Esophagus (tissue), 2 donors: ENCODE data around the gene WNT3. TPM values are rescaled to one million over a fixed set of nuclear protein-coding genes. Genes with fewer than 3 reads are reported as not detected.
"Not testable (repeated sequence)": the region's sequence is repeated elsewhere in the genome, so short reads cannot be mapped to it uniquely, and the experiment has no call there.

Experiments used
- H3K27ac ChIP-seq, 2 donors: one replicate each; pipeline ENCODE4 v1.5.1; 2013; ENCODE audit warnings: low read depth in 2 of 2, mild to moderate bottlenecking in 2 of 2, inconsistent platforms in 1 of 2, low read length in 1 of 2, moderate library complexity in 1 of 2
- H3K27me3 ChIP-seq, 2 donors: one replicate each; pipeline ENCODE4 v1.6.1; 2013; ENCODE audit warnings: low read length in 2 of 2, control low read depth in 1 of 2, mild to moderate bottlenecking in 1 of 2; ENCODE audit not compliant: insufficient read depth in 2 of 2, control insufficient read depth in 1 of 2
- H3K36me3 ChIP-seq, 2 donors: one replicate each; pipeline ENCODE4 v1.6.1; 2013; ENCODE audit warnings: low read length in 1 of 2; ENCODE audit not compliant: control insufficient read depth in 2 of 2, insufficient read depth in 2 of 2
- H3K4me1 ChIP-seq, 2 donors: one replicate each; pipeline ENCODE4 v1.6.1; 2013; ENCODE audit warnings: low read length in 1 of 2; ENCODE audit not compliant: control insufficient read depth in 2 of 2, insufficient read depth in 2 of 2
- H3K4me3 ChIP-seq, 2 donors: one replicate each; pipeline ENCODE4 v1.5.1; 2013; ENCODE audit warnings: low read length in 2 of 2, mild to moderate bottlenecking in 2 of 2, low read depth in 1 of 2, moderate library complexity in 1 of 2
- H3K9me3 ChIP-seq, 2 donors: one replicate each; pipeline ENCODE4 v1.6.1; 2013; ENCODE audit warnings: mild to moderate bottlenecking in 2 of 2, low read depth in 1 of 2, low read length in 1 of 2, moderate library complexity in 1 of 2; ENCODE audit not compliant: control insufficient read depth in 2 of 2, insufficient read depth in 1 of 2
- WGBS, 2 donors: extraction: QIAGEN DNeasy Blood & Tissue Kit; methylation state at CpG; one replicate each; pipeline ENCODE4 v1.1.7; 2013; 5-methylcytosine and 5-hydroxymethylcytosine counted together
- polyA plus RNA-seq, 2 donors: library from polyadenylated mRNA; stranded (reverse); fragments of 200-250 nt; gene quantifications; one replicate each; pipeline ENCODE4 v1.2.3, GENCODE V29; 2013
- donor health status: healthy with polysubstance abuse.
- donor health status: Bipolar disorder and iron deficiency.

WNT3 gene
- polyA plus RNA-seq, 2 donors: 0.99 to 1.4 TPM

- Histone ChIP-seq H3K36me3 (no peaks in the 10 kb centered on the region), H3K4me1 (peaks cover 3 to 9% of the 10 kb centered on the region in 2 donors), H3K4me3 (peak overlapping the region; percentile 46 to 58), H3K9me3 (no peaks in the 10 kb centered on the region), H3K27ac (peak overlapping the region in 1 of 2 donors; percentile 4), H3K27me3 (peaks cover 0 to 2% of the 10 kb centered on the region in 2 donors)
- WGBS, 2 donors: 4% methylated on average over 50 to 73 of the region's 73 CpGs
These were observed 47.5 kb downstream of the WNT3 start for GRCh38 chr17:46770818-46771560.

GRCh38 chr17:46770439-46770817 is 48.1 kb downstream of the WNT3 start:
- H3K4me3 ChIP-seq: no peak overlapping the region
- no peaks in the 10 kb centered on the region for H3K36me3 ChIP-seq
- H3K9me3 ChIP-seq: no peaks in the 10 kb centered on the region
- peaks cover 0 to 2% of the 10 kb centered on the region in 2 donors for H3K27me3 ChIP-seq
- 74 to 76% methylated on average over 14 of the region's 14 CpGs for WGBS, 2 donors
- H3K4me1 ChIP-seq: peaks cover 3 to 9% of the 10 kb centered on the region in 2 donors
- no peak overlapping the region for H3K27ac ChIP-seq

DNA sequence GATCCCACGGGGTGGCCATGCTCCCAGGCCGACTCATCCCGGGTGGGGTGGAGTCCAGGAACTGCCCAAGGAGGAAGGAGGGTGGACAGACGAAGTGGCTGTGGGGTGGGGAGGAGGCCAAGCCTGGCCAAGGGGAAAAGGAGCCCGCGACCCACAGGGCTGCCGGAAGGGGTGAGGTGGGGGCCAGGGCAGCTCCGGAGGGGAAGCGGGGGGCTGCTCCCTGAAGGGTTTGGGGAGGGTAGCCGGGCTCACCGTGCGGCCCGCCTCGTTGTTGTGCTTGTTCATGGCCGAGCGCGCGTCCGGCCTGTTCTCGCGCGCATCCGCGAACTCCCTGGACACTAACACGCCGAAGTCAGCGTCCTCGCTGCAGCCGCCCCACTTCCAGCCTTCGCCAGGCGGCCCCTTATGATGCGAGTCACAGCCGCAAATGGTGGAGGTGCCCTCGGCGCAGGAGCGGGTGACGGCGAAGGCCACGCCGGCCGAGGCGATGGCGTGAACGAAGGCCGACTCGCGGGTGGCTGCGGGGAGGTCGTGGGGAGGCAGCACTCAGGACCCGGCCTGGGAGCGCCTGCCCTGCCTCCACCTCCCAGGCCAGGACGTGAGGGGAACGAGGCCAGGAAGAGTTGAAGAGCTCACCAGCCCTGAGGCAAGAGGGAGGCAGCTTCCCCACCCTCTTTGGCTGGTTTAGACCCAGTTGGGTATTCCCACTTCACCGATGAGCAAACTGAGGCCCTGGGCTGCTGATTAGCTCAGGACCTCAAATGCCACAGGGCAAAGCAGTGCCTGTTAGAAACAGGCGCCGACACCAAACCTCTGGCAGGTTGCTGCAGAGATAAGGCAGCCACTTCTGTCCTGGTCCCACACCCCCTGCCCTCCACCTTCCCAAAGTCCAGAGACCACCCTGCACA is 48.7 kb downstream of the WNT3 start:
- Histone ChIP-seq H3K4me1 (peaks cover 3 to 14% of the 10 kb centered on the region in 2 donors), H3K36me3 (no peaks in the 10 kb centered on the region), H3K27ac (no peak overlapping the region), H3K4me3 (no peak overlapping the region), H3K9me3 (no peaks in the 10 kb centered on the region), H3K27me3 (peaks cover 0 to 2% of the 10 kb centered on the region in 2 donors)
- 51 to 62% methylated on average over 49 to 56 of the region's 56 CpGs for WGBS, 2 donors

DNA sequence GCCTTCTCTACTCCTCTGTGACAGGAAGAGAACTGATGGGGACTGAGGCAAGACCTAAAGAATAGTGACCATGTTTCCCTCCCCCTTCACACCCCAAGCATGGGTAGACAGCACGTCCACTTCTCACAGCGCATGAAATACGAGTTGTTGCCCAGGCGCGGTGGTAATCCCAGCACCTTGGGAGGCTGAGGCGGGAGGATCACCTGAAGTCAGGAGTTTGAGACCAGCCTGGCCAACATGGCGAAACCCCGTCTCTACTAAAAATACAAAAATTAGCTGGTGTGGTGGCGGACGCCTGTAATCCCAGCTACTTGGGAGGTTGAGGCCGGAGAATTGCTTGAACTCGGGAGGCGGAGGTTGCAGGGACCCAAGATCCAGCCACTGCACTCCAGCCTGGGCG is 49.6 kb downstream of the WNT3 start:
- H3K36me3 ChIP-seq, H3K27ac ChIP-seq, H3K4me3 ChIP-seq, H3K9me3 ChIP-seq, H3K27me3 ChIP-seq: not testable (repeated sequence)
- 96 to 97% methylated on average over 14 of the region's 14 CpGs for WGBS, 2 donors
- H3K4me1 ChIP-seq: peaks cover 3 to 17% of the 10 kb centered on the region in 2 donors

GRCh38 chr17:46768540-46768870 is 50.0 kb downstream of the WNT3 start:
- Histone ChIP-seq H3K36me3 (no peaks in the 10 kb centered on the region), H3K4me3 (no peak overlapping the region), H3K4me1 (peaks cover 3 to 17% of the 10 kb centered on the region in 2 donors), H3K27ac (no peak overlapping the region), H3K27me3 (no peaks in the 10 kb centered on the region), H3K9me3 (no peaks in the 10 kb centered on the region)
- 91 to 92% methylated on average over 15 of the region's 15 CpGs for WGBS, 2 donors

GRCh38 chr17:46766493-46767491 is 51.7 kb downstream of the WNT3 start:
- H3K4me1 ChIP-seq: peaks cover 3 to 15% of the 10 kb centered on the region in 2 donors
- H3K4me3 ChIP-seq: no peak overlapping the region
- H3K9me3 ChIP-seq: no peaks in the 10 kb centered on the region
- H3K27me3 ChIP-seq: no peaks in the 10 kb centered on the region
- 85 to 89% methylated on average over 21 of the region's 21 CpGs for WGBS, 2 donors
- H3K27ac ChIP-seq: no peak overlapping the region
- H3K36me3 ChIP-seq: no peaks in the 10 kb centered on the region

DNA sequence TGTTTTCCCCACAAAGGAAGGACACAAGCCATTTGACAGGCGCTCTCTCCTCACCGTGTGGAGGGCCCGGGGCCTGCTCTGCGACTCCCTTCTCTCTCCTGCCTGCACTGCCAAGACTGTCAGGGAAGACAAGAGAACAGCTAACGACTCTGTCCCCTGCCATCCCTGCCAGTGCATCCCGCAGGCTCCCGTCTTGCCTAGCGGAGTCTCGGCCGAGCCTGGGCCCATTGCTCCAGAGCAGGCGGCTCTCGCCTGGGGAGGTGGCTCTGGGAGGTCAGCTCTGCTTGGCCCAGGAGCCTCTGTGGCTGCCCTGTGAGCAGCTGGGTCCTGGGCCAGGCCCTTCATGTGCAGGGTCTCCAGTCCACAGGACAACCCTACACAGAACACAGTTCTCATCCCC is 53.0 kb downstream of the WNT3 start:
- Histone ChIP-seq H3K36me3 (no peaks in the 10 kb centered on the region), H3K27me3 (no peaks in the 10 kb centered on the region), H3K4me1 (peaks cover 1 to 12% of the 10 kb centered on the region in 2 donors), H3K4me3 (no peak overlapping the region), H3K27ac (no peak overlapping the region), H3K9me3 (no peaks in the 10 kb centered on the region)
- WGBS, 2 donors: 87 to 93% methylated on average over 12 of the region's 12 CpGs

DNA sequence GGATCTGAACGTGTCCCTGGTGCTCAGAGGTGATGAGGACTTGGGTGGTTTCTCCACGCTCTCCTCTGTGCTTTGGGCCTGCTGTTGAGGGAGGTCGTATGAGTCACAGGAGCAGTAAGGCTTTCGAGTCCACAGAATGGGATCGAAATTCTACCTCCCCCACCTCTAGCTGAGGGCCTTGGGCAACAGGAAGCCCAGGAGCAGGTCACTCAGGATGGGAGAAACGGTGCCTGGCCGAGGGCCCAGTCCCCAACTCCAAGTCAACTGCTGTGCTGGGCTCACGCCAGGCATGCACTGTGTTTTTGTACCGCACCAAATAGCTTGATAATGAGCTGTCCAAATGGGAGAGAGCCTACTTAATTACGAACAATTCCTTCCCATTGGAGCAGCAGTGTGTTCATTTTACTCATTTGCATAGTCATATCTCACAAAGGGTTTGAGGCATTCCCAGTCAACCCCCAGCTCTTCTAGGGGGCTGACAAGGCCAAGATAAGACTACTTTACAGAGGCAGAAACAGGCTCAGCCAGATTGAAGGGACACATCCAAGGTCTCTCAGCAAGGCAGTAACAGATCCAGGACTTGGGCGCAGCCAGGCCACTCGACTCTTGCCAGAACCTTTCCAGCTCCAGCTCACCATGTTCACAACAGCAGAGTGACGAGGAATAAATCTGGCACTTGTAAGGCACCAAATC is 53.6 kb downstream of the WNT3 start:
- Histone ChIP-seq H3K9me3 (no peaks in the 10 kb centered on the region), H3K36me3 (no peaks in the 10 kb centered on the region), H3K27me3 (no peaks in the 10 kb centered on the region)

More for the DNA sequence above, 53.6 kb downstream of the WNT3 start:
- WGBS, 2 donors: 52 to 54% methylated on average over 13 of the region's 13 CpGs
- no peak overlapping the region for H3K27ac ChIP-seq
- peaks cover 0 to 8% of the 10 kb centered on the region in 2 donors for H3K4me1 ChIP-seq
- H3K4me3 ChIP-seq: no peak overlapping the region
